ENCODE measurements around the gene LIPH. TPM values are rescaled to one million over a fixed set of nuclear protein-coding genes. Genes with fewer than 3 reads are reported as not detected.
"Not testable (repeated sequence)": the region's sequence is repeated elsewhere in the genome, so short reads cannot be mapped to it uniquely, and the experiment has no call there.

Gene LIPH
- total and polyA plus RNA-seq, 10 donors = 0.03 to 3.1 (median 1.1) TPM

- intact Hi-C loops (cut with DNase I; ENCODE audit: low total_unique reads) = no loop called here
- no peaks in the 10 kb centered on the region for H3K9me3 ChIP-seq
- peaks cover 5 to 36% (median 22%) of the 10 kb centered on the region in 6 donors for H3K4me1 ChIP-seq
- H3K27ac ChIP-seq = peak overlapping the region in 6 of 8 donors; percentile 21 to 68 (median 53)
- H3K4me3 ChIP-seq = no peak overlapping the region
- TF ChIP-seq CTCF (IDR thresholded peaks at IDR 0.05 in 8 of 11, conservative IDR thresholded peaks at IDR 0.05 in 3 of 11) (no peak), POLR2A (IDR thresholded peaks at IDR 0.05) (no peak), POLR2AphosphoS5 (IDR thresholded peaks at IDR 0.05) (no peak)
- no peaks in the 10 kb centered on the region for H3K36me3 ChIP-seq
- 64 to 91% (median 81%) methylated on average over 3 of the region's 3 CpGs for WGBS, 5 donors
- peak; percentile 14 for DNase-seq
- peaks cover 0 to 19% (median 0%) of the 10 kb centered on the region in 7 donors for H3K27me3 ChIP-seq (replicated peaks in 1 of 7)
Measured at GRCh38 chr3:185558395-185558794, 6.0 kb upstream of the LIPH start.

DNA sequence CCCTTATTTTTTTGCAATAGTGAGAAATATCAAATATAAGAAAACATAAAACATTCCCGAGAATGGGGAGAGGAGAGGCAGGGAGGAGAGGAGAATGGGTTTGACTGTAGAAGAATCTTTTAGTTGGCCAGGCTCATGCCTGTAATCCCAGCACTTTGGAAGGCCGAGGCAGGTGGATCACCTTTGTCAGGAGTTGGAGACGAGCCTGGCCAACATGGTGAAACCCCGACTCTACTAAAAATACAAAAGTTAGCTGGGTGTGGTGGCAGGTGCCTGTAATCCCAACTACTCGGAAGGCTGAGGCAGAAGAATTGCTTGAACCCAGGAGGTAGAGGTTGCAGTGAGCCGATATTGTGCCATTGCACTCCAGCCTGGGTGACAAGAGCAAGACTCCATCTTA is 4.3 kb upstream of the LIPH start:
- H3K36me3 ChIP-seq; DNase-seq; intact Hi-C loops (cut with DNase I; ENCODE audit: low total_unique reads); H3K27ac ChIP-seq; H3K4me3 ChIP-seq; H3K9me3 ChIP-seq: not testable (repeated sequence)
- Histone ChIP-seq H3K4me1 (peaks cover 5 to 35% (median 22%) of the 10 kb centered on the region in 6 donors), H3K27me3 (replicated peaks in 1 of 7) (peaks cover 0 to 19% (median 0%) of the 10 kb centered on the region in 7 donors)
- 85 to 96% (median 95%) methylated on average over 6 of the region's 6 CpGs for WGBS, 5 donors

DNA sequence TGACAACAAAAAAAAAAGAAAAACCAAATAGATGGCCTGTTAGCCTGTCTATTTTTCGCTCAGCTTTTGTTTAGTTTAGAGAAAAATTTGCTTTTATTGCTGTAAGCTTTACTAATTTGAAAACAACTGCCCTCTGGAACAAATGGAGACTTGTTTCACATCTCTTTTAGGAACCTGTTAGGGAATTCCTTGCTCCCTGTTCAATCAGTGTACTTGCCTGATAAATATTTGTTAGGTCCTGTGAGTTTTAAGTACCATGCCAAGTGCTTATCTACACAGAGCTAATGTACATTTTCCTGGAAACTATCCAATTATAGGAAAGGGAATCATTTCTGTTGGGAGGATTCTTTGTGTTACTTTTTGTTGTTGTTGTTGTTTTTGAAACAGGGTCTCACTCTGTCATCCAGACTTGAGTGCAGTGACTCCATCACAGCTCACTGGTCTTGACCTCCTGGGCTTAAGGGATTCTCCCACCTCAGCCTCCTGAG is 3.5 kb upstream of the LIPH start:
- Histone ChIP-seq H3K36me3 (no peaks in the 10 kb centered on the region), H3K4me3 (no peak overlapping the region), H3K9me3 (no peaks in the 10 kb centered on the region), H3K4me1 (peaks cover 0 to 28% (median 14%) of the 10 kb centered on the region in 6 donors), H3K27ac (no peak overlapping the region), H3K27me3 (replicated peaks in 1 of 7) (peaks cover 0 to 19% (median 0%) of the 10 kb centered on the region in 7 donors)
- intact Hi-C loops (cut with DNase I; ENCODE audit: low total_unique reads) = no loop called here
- no peak for DNase-seq
- WGBS, 5 donors = 77 to 97% (median 82%) methylated on average over 1 of the region's 1 CpG
- TF ChIP-seq POLR2AphosphoS5 (IDR thresholded peaks at IDR 0.05) (no peak), CTCF (IDR thresholded peaks at IDR 0.05 in 8 of 11, conservative IDR thresholded peaks at IDR 0.05 in 3 of 11) (no peak), POLR2A (IDR thresholded peaks at IDR 0.05) (no peak)

- WGBS, 5 donors = 87 to 95% (median 93%) methylated on average over 4 of the region's 4 CpGs
- H3K27me3 ChIP-seq (replicated peaks in 1 of 7) = peaks cover 0 to 15% (median 0%) of the 10 kb centered on the region in 7 donors
- TF ChIP-seq CTCF (IDR thresholded peaks at IDR 0.05 in 8 of 11, conservative IDR thresholded peaks at IDR 0.05 in 3 of 11) (no peak), POLR2A (IDR thresholded peaks at IDR 0.05) (no peak), POLR2AphosphoS5 (IDR thresholded peaks at IDR 0.05) (no peak)
- H3K36me3 ChIP-seq = no peaks in the 10 kb centered on the region
- no peak for DNase-seq
- H3K4me3 ChIP-seq = no peak overlapping the region
- peaks cover 0 to 23% (median 12%) of the 10 kb centered on the region in 6 donors for H3K4me1 ChIP-seq
- H3K27ac ChIP-seq = no peak overlapping the region
- intact Hi-C loops (cut with DNase I; ENCODE audit: low total_unique reads) = no loop called here
- no peaks in the 10 kb centered on the region for H3K9me3 ChIP-seq
Measured at GRCh38 chr3:185555101-185555501, 2.7 kb upstream of the LIPH start.
